ENCODE measurements around the gene OMP. TPM values are rescaled to one million over a fixed set of nuclear protein-coding genes. Genes with fewer than 3 reads are reported as not detected.
A peak's percentile ranks its signal among the peaks of the same experiment; 100 is the strongest.

Gene OMP
- total RNA-seq, 1 experiment from 2014 or later = not detected

DNA sequence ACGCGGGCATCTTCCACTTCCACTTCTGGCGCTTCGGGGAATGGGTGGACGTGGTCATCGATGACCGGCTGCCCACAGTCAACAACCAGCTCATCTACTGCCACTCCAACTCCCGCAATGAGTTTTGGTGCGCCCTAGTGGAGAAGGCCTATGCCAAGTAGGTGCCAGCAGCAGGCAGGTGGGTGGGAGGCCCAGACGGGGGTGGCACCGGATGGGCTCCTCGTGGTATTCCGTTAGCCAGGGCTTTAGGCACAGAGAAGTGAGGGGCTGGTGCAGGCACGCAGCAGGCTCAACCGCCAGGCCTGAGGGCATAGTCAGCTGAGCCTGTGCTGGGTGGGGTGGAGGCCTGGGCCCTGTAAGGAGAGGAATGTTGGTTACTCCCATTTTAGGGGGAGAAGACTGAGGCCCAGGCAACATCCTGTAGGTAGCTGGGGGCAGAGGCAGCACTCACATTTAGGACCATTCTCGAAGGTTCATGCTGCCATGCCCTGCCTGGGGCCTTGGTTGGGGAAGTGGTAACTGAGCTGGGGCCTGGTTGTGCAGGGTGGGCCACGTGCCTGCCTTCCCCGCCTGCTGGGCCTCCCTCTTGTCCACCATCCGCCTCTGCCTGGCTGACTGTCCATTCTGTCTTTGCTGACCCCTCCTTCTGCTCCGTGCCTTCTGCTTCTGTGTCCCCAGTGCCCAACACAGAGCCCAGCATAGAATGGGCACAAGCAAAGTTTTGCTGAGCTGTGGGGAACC lies 10.2 kb downstream of the OMP start:
- DNase-seq (ENCODE audit: low read depth, low spot score) = no peak
- in situ Hi-C loops (cut with HindIII; ENCODE audit: low pct_unique_long_range_greater_than_20kb, low sequenced_read_pairs) = no loop called here

DNA sequence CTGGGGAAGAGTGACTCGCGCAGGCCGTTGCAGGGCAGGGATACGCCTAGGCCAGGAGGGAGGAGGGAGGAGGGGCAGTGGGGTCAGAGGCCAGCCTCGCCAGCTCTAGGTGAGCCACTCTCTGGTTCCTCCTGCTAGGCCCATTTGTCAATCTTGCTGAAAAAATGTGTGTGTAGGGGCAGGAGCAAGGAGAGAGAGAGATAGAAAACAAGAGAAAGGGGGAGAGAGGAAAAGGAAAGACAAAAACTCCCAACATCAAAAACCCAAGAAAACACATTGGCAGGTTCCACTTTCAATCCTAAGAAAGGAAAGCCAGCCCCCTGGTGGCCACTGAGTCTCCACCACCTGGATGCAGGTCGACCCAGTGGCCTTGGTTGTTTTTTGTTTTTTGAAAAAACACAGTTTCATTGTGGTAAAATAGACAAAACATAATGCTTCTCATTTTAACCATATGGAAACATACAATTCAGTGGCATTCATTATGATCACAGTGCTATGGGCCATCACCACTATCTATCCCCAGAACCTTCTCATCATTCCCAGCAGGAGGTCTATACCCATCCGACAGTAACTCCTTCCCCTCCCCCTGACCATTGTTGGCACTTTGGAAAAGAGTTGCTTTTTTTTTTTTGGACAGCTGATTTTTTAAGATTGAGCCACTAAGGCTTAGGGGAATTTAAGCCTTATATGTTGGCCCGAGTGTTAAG lies 10.9 kb downstream of the OMP start:
- DNase-seq (ENCODE audit: low read depth, low spot score) = peak; percentile 39
- in situ Hi-C loops (cut with HindIII; ENCODE audit: low pct_unique_long_range_greater_than_20kb, low sequenced_read_pairs) = no loop called here

DNA sequence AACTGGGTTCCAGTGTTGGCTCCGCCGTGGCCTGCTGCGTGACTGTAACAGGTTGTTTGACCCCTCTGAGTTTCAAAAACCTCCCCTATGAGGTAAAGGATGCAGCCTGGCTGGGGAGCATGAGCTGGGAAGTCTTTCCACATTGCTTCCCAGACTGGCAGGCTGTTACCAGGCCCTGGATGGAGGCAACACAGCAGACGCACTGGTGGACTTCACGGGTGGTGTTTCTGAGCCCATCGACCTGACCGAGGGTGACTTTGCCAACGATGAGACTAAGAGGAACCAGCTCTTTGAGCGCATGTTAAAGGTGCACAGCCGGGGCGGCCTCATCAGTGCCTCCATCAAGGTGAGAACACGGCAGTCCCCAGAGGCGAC lies 11.4 kb downstream of the OMP start:
- no peak for DNase-seq (ENCODE audit: low read depth, low spot score)
- in situ Hi-C loops (cut with HindIII; ENCODE audit: low pct_unique_long_range_greater_than_20kb, low sequenced_read_pairs) = no loop called here

DNA sequence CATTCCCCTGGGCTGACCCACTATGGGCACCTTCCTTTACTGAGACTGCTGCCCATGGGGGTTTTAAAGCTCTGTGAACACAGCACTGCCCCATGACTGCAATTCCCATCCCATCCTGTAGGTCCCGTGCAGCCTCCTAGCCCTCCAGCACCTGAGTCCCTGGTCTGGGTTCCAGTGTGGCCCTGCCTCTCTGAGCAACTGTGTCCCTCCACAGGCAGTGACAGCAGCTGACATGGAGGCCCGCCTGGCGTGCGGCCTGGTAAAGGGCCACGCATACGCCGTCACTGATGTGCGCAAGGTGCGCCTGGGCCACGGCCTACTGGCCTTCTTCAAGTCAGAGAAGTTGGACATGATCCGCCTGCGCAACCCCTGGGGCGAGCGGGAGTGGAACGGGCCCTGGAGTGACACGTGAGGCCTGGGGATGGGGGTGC lies 12.6 kb downstream of the OMP start:
- DNase-seq (ENCODE audit: low read depth, low spot score) = peak; percentile 17

DNA sequence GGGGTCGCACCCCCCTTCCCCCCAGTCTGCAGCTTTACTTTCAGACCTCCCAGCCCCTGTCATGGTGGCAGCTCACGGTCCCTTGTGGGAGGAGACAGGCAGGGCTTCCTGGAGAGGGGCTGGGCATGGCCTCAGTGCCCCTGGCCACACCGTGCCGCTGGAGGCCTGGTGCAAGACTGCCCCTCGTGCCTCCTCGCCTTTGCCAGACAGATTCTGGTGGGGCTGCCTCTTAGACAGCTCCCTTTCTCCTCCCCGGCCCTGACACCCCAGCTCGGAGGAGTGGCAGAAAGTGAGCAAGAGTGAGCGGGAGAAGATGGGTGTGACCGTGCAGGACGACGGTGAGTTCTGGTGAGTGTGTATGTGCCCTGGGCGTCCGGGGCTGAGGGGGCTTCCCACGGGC lies 13.3 kb downstream of the OMP start:
- DNase-seq (ENCODE audit: low read depth, low spot score) = no peak
- in situ Hi-C loops (cut with HindIII; ENCODE audit: low pct_unique_long_range_greater_than_20kb, low sequenced_read_pairs) = no loop called here

More for the DNA sequence above, 12.6 kb downstream of the OMP start:
- in situ Hi-C loops (cut with HindIII; ENCODE audit: low pct_unique_long_range_greater_than_20kb, low sequenced_read_pairs) = no loop called here

DNA sequence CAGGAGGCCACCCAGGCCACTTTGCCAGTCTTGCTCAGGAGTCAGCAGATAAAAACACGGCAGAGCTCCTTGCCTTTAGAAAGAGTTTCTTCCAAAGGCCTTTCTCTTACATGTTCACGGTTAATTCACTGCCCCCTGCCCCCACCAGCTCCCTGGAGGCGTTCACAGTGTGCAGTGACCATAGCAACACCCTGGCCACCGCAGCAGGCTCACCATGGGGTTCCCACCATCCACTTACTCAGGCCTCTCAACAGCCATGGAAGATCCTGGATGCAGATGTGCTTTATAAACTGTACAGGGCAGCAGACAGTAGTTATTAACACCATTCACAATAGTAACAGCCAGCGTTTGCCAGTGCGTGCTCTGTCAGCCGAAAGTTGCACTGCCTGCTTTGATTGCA lies 14.9 kb downstream of the OMP start:
- in situ Hi-C loops (cut with HindIII; ENCODE audit: low pct_unique_long_range_greater_than_20kb, low sequenced_read_pairs) = no loop called here
- DNase-seq (ENCODE audit: low read depth, low spot score) = no peak

DNA sequence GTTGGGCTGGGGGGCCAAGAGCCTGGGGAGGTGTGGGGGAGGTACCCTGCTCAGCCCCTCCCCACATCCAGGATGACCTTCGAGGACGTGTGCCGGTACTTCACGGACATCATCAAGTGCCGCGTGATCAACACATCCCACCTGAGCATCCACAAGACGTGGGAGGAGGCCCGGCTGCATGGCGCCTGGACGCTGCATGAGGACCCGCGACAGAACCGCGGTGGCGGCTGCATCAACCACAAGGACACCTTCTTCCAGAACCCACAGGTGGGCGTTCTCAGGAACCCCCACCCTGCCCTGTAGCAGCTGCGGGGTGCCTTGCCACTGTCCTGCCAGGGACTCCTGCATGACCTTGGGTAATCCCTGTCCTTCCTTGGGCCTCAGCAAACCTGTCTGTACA lies 15.4 kb downstream of the OMP start:
- no peak for DNase-seq (ENCODE audit: low read depth, low spot score)
- in situ Hi-C loops (cut with HindIII; ENCODE audit: low pct_unique_long_range_greater_than_20kb, low sequenced_read_pairs) = no loop called here

DNA sequence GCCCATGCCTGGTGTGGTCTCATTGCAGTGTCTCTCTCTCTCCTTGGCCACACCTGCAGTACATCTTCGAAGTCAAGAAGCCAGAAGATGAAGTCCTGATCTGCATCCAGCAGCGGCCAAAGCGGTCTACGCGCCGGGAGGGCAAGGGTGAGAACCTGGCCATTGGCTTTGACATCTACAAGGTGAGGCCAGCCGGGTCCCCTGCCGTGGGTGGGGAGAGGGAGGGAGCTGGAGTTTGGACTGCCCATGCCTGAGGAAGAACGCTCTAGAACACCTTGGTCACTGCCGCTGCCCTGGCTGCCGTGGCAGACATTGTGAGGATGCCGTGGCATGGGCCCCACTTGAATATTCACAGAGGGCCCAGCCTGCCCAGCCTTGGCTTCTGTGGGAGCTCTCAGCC lies 16.3 kb downstream of the OMP start:
- no peak for DNase-seq (ENCODE audit: low read depth, low spot score)
- in situ Hi-C loops (cut with HindIII; ENCODE audit: low pct_unique_long_range_greater_than_20kb, low sequenced_read_pairs) = no loop called here

DNA sequence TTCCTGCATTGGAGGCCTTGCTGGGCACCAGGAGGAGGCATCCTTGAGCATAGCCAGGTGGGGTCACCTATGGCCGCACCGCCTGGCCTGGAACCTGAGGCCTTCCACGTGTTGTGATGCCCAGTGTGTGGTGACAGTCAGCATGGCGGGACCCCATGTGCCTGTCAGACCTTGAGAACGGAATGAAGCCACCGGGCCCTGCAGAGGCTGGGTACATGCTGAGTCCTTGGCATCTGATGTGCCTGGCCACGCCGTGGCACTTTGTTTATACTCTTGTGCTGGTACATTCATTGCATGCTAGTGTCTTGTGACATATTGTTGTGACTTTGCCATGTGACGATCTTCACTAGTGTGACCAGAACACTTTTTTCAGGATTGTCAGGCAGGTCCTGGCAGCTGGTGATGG lies 16.9 kb downstream of the OMP start:
- DNase-seq (ENCODE audit: low read depth, low spot score) = no peak
- in situ Hi-C loops (cut with HindIII; ENCODE audit: low pct_unique_long_range_greater_than_20kb, low sequenced_read_pairs) = no loop called here

DNA sequence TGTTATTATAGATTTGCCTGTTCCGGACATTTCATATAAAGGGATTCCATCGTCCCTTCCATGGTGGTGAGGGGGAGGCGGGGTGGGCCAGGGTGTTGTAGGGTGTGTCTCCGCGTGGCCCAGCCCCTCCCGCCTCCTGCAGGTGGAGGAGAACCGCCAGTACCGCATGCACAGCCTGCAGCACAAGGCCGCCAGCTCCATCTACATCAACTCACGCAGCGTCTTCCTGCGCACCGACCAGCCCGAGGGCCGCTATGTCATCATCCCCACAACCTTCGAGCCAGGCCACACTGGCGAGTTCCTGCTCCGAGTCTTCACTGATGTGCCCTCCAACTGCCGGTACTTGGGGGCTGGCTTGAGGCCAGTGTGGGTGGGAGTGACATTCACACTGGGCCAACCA lies 17.9 kb downstream of the OMP start:
- in situ Hi-C loops (cut with HindIII; ENCODE audit: low pct_unique_long_range_greater_than_20kb, low sequenced_read_pairs) = no loop called here
- no peak for DNase-seq (ENCODE audit: low read depth, low spot score)

DNA sequence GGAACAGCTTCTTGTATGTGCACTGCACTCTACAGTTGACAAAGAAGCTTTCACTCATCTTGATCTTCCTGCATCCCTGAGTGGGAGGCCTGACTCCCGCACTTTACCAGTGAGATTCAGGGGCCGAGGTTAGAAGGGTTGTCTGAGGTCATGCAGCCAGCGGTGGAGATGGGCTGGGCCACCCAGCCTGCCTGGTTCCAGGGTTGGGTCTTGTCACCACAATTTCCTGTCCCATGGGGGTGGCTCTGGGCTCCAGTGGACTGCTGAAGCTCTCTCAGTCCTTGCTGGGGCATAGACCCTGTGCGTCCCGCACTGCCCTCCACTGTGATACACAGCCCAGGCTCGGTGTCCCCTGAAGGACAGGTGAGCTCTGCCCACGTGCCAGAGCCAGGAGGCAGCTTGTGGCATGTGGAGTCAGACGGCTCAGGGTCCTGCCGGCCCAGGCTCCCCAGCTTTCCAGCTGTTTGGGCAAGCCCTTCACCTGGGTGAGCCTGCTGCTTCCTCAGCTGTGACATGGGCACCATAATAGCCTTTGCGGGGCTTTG lies 18.5 kb downstream of the OMP start:
- DNase-seq (ENCODE audit: low read depth, low spot score) = no peak
- in situ Hi-C loops (cut with HindIII; ENCODE audit: low pct_unique_long_range_greater_than_20kb, low sequenced_read_pairs) = no loop called here

DNA sequence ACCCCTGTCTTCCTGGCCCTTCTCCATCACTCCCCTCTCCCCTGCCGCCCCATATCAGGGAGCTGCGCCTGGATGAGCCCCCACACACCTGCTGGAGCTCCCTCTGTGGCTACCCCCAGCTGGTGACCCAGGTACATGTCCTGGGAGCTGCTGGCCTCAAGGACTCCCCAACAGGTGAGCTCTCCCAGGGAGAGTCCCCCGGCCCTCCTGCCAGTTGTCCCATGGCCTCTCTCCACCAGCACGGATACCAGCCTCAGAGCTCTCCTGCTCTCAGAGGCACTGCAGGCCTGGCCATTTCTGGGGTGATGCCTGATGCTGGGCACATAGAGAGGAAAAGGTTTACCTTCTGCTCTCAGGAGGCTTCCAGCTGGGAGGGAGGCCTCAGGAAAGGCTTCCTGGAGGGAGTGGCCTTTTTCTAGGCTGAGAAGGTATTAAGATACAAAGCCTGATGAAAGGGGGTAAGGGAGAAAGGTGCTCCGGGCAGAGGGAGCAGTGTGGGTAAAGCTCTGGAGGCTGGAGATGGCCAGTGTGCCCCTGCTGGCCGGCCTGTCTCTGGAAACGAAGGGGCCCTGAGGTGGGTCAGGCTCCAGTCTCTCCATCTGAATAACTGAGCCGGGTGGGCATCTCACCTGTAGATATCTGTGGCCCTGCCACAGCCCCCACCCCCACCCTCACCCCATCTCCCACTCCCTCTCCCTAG lies 19.4 kb downstream of the OMP start:
- in situ Hi-C loops (cut with HindIII; ENCODE audit: low pct_unique_long_range_greater_than_20kb, low sequenced_read_pairs) = no loop called here
- no peak for DNase-seq (ENCODE audit: low read depth, low spot score)

DNA sequence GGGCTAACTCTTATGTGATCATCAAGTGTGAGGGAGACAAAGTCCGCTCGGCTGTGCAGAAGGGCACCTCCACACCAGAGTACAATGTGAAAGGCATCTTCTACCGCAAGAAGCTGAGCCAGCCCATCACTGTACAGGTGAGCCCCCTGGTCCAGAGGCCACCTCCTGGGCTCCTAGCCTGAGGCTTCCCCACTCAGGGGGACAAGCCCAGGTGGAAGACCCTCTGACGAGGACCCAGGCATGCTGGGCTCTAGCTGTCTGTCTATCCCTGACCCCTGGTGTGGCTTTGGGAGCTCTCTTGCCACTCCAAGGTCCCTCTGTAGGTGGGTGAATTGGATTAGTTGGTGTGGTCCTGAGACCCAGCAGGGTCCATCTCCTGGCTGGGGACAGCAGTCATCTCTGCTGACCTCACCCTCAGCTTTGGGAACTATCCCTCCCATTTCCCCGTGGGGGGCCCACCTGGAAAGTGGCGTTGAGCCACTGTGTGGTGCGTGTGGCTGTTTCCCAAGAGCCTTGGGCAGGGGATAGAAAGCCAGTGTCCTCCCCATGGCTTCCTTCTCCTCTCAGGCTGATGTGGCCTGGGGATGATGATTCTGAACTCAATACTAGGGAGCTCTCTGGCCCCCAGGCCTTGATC lies 20.1 kb downstream of the OMP start:
- in situ Hi-C loops (cut with HindIII; ENCODE audit: low pct_unique_long_range_greater_than_20kb, low sequenced_read_pairs) = no loop called here
- DNase-seq (ENCODE audit: low read depth, low spot score) = no peak

DNA sequence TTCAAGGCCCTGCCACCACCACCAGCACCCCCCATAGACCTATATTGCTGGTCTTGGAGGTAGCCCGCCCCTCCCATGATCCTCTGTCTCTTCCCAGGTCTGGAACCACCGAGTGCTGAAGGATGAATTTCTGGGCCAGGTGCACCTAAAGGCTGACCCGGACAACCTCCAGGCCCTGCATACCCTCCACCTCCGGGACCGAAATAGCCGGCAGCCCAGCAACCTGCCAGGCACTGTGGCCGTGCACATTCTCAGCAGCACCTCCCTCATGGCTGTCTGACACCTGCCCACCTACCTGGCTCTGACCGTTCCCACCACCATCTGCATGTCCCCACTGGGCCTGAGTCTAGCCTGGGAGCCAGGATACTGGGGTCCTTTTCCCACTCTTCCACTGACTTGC lies 21.0 kb downstream of the OMP start:
- no peak for DNase-seq (ENCODE audit: low read depth, low spot score)
- in situ Hi-C loops (cut with HindIII; ENCODE audit: low pct_unique_long_range_greater_than_20kb, low sequenced_read_pairs) = no loop called here

DNA sequence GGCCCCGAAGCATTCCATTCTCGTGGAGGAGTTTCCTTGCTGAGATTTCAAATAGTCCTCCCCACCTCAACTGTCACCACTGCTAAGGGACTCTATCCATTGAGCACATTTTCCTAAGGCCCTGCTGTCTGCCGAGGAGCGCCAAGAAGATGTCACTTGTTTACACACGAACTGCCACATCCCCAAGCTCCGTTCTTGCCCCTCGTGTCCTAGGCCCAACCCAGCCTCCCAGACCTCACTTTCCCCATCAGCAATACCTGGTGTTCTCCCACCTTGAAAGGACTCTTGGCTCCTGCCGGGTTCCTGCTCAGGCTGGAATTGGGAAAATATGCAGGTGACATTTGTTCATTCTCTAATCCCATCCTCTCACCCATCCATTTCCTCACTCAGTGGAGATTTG lies 21.4 kb downstream of the OMP start:
- in situ Hi-C loops (cut with HindIII; ENCODE audit: low pct_unique_long_range_greater_than_20kb, low sequenced_read_pairs) = no loop called here
- no peak for DNase-seq (ENCODE audit: low read depth, low spot score)

DNA sequence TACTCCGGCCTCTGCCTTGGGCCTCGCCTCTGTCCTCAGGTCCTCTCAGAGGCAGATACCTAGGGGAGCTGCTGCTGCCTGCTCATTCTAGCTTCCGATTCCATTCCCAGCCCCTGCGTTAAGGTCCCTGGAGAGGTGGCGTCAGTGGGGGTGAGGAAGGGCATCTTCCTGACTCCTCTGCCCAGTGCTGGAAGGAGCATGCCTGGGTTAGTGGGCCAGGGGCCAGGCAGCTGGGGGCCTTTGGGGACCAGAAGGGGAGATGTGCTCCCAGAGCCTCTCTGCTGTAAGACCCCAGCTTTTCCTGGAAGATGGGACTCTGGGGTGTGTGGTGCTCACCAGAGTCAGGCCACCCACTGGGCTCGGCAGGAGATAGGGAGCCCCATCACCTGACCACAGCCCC lies 21.8 kb downstream of the OMP start:
- in situ Hi-C loops (cut with HindIII; ENCODE audit: low pct_unique_long_range_greater_than_20kb, low sequenced_read_pairs) = no loop called here
- no peak for DNase-seq (ENCODE audit: low read depth, low spot score)

DNA sequence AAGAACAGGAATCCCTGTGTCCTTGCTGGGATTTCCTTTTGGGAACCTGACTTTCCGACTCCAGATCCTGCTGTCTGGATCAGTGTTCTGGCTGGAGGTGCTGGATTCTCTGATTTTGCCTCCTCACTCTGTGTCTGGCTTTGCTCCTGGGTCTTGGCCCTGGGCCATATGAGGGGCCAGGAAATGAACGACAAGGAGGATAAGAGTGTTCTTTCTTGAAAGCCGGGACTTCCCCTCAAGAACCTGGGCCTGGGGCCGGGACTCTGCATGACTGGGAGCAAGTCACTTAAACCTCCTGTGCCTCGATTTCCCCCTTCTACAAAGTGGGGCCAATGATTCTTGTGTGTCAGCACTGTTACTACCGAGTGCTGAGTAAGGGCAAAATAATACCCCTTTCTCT lies 22.6 kb downstream of the OMP start:
- in situ Hi-C loops (cut with HindIII; ENCODE audit: low pct_unique_long_range_greater_than_20kb, low sequenced_read_pairs) = no loop called here
- DNase-seq (ENCODE audit: low read depth, low spot score) = no peak

DNA sequence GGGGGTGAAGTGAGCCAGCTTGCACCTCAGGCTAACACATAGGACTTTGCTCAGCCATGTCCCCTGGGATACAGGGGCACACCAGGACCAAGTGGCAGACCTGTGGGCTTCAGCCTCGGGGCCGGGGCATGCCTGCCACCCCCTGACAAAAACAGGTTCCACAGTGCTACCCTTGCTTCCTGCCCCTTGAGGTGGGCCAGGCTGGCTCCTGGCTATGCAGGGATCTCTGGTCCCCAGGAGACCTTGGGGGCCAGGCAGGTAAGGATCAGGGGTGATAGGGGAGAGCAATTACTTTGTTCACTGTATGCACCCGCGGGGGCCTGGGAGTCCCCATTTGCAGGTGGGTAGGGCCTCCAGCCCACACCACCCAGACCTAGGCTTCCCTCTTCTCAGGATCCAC lies 23.1 kb downstream of the OMP start:
- in situ Hi-C loops (cut with HindIII; ENCODE audit: low pct_unique_long_range_greater_than_20kb, low sequenced_read_pairs) = no loop called here
- no peak for DNase-seq (ENCODE audit: low read depth, low spot score)
